ENCODE data around the gene ARL6IP1.

DNA sequence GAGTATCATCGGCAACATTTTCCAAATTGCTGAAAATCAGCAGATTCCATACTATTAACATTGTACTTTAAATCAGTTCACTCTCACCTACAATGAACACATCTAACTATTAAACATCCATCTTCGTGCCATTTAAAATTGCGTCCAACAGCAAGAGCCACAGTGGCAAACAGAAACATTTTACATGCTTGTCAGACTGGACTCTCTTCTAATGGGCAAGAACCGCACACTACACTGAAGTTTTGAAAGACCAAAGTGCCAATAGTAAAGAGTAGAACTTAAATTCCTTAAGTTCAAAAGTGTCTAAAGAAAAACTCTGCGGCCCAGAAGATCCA, 11.9 kb downstream of the ARL6IP1 start:
- TF ChIP-seq CTCF (IDR thresholded peaks at IDR 0.05) (no peak), POLR2A (IDR thresholded peaks at IDR 0.05) (no peak)

All from uterus (tissue), 2 donors.